ENCODE results near the gene QKI. TPM values are rescaled to one million over a fixed set of nuclear protein-coding genes. Genes with fewer than 3 reads are reported as not detected.

Gene QKI
- total RNA-seq, 2 donors from 2014 or later: 127 to 192 TPM

GRCh38 chr6:163617549-163617948, 203.0 kb downstream of the QKI start:
- no peaks in the 10 kb centered on the region for H3K4me1 ChIP-seq (ENCODE audit: control insufficient read depth in 1 of 2, low read depth in 2 of 2)
- H3K27me3 ChIP-seq (replicated peaks; ENCODE audit: insufficient read depth): no peaks in the 10 kb centered on the region
- no peak overlapping the region for H3K4me3 ChIP-seq
- DNase-seq (ENCODE audit: low spot score) (no peak), ATAC-seq (ENCODE audit: insufficient number of reproducible peaks, low FRiP score, low read depth) (no peak)
- no peak overlapping the region for H3K27ac ChIP-seq
- no peaks in the 10 kb centered on the region for H3K36me3 ChIP-seq
- H3K9me3 ChIP-seq: no peaks in the 10 kb centered on the region
- TF ChIP-seq, protein P1, sequence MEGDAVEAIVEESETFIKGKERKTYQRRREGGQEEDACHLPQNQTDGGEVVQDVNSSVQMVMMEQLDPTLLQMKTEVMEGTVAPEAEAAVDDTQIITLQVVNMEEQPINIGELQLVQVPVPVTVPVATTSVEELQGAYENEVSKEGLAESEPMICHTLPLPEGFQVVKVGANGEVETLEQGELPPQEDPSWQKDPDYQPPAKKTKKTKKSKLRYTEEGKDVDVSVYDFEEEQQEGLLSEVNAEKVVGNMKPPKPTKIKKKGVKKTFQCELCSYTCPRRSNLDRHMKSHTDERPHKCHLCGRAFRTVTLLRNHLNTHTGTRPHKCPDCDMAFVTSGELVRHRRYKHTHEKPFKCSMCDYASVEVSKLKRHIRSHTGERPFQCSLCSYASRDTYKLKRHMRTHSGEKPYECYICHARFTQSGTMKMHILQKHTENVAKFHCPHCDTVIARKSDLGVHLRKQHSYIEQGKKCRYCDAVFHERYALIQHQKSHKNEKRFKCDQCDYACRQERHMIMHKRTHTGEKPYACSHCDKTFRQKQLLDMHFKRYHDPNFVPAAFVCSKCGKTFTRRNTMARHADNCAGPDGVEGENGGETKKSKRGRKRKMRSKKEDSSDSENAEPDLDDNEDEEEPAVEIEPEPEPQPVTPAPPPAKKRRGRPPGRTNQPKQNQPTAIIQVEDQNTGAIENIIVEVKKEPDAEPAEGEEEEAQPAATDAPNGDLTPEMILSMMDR (IDR thresholded peaks at IDR 0.05): no peak

DNA sequence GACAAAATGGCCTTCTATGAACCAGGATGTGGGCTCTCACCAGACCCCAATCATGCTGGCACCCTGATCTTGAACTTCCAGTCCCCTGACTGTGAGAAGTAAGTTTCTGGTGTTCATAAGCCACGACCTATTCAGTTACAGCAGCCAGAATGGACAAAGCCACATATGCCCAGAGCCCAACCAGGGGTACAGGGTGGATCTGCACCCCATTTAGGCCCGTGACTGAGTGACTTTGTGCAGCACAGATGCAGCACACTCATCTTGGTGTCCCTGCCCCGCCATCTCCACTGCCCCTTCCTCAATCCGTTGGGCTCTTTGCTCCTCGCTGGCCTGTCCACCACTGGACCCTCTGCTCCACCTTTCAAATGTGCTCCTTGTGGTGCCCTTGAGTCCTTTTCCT, 205.6 kb downstream of the QKI start:
- Histone ChIP-seq H3K36me3 (no peaks in the 10 kb centered on the region), H3K4me1 (ENCODE audit: control insufficient read depth in 1 of 2, low read depth in 2 of 2) (no peaks in the 10 kb centered on the region), H3K27me3 (replicated peaks; ENCODE audit: insufficient read depth) (no peaks in the 10 kb centered on the region), H3K4me3 (no peak overlapping the region), H3K9me3 (no peaks in the 10 kb centered on the region), H3K27ac (no peak overlapping the region)
- ATAC-seq (ENCODE audit: insufficient number of reproducible peaks, low FRiP score, low read depth) (no peak), DNase-seq (ENCODE audit: low spot score) (no peak)
- TF ChIP-seq, protein P1 (IDR thresholded peaks at IDR 0.05): no peak

GRCh38 chr6:163620670-163621330, 206.3 kb downstream of the QKI start:
- TF ChIP-seq, protein P1 (IDR thresholded peaks at IDR 0.05): no peak
- Histone ChIP-seq H3K4me1 (ENCODE audit: control insufficient read depth in 1 of 2, low read depth in 2 of 2) (no peaks in the 10 kb centered on the region), H3K4me3 (no peak overlapping the region), H3K27ac (no peak overlapping the region), H3K36me3 (no peaks in the 10 kb centered on the region), H3K9me3 (no peaks in the 10 kb centered on the region), H3K27me3 (replicated peaks; ENCODE audit: insufficient read depth) (no peaks in the 10 kb centered on the region)
- ATAC-seq (ENCODE audit: insufficient number of reproducible peaks, low FRiP score, low read depth) (no peak), DNase-seq (ENCODE audit: low spot score) (no peak)

DNA sequence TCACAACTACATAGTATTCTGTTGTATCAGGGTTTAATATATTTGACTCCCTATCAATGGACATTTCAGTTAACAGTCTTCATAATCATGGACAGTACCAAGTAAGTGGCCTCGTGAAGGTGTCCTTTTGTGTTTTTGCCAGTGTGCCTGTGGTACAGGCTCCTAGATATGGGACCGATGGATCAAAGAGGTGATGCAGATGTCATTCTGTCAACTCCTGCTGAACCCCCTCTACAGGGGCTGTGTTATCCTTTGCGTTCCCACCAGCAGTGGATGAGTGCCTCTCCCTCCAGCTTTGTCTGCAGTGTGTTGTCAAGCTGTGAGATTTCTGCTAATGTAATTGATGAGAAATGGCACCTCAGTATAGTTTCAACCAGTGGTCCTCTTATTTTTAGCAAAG, 210.7 kb downstream of the QKI start:
- no peaks in the 10 kb centered on the region for H3K36me3 ChIP-seq
- DNase-seq (ENCODE audit: low spot score): no peak

GRCh38 chr6:163626073-163626867, 211.8 kb downstream of the QKI start:
- ATAC-seq (ENCODE audit: insufficient number of reproducible peaks, low FRiP score, low read depth): no peak
- TF ChIP-seq, protein P1 (IDR thresholded peaks at IDR 0.05): no peak

More for the DNA sequence above, 210.7 kb downstream of the QKI start:
- no peak overlapping the region for H3K4me3 ChIP-seq
- no peaks in the 10 kb centered on the region for H3K4me1 ChIP-seq (ENCODE audit: control insufficient read depth in 1 of 2, low read depth in 2 of 2)
- peaks cover 5% of the 10 kb centered on the region for H3K9me3 ChIP-seq
- no peaks in the 10 kb centered on the region for H3K27me3 ChIP-seq (replicated peaks; ENCODE audit: insufficient read depth)
- ATAC-seq (ENCODE audit: insufficient number of reproducible peaks, low FRiP score, low read depth): no peak
- TF ChIP-seq, protein P1 (IDR thresholded peaks at IDR 0.05): no peak
- H3K27ac ChIP-seq: no peak overlapping the region

More at GRCh38 chr6:163626073-163626867, 211.8 kb downstream of the QKI start:
- H3K36me3 ChIP-seq: no peaks in the 10 kb centered on the region
- H3K4me3 ChIP-seq: no peak overlapping the region
- H3K27ac ChIP-seq: no peak overlapping the region
- H3K9me3 ChIP-seq: peaks cover 5% of the 10 kb centered on the region
- no peaks in the 10 kb centered on the region for H3K4me1 ChIP-seq (ENCODE audit: control insufficient read depth in 1 of 2, low read depth in 2 of 2)
- no peak for DNase-seq (ENCODE audit: low spot score)
- H3K27me3 ChIP-seq (replicated peaks; ENCODE audit: insufficient read depth): peaks cover 5% of the 10 kb centered on the region

All from thoracic aorta (tissue), 2 donors.